ENCODE results near the gene PSMB8.
A peak's percentile ranks its signal among the peaks of the same experiment; 100 is the strongest.

PSMB8 gene

GRCh38 chr6:32853541-32854375, 9.9 kb upstream of the PSMB8 start, which contains the start of the genes PSMB9 and TAP1 (continued):
- peak; percentile 45; the same call in 1 of the 2 replicates for TF ChIP-seq ZBTB48 (tag by site-specific recombination; IDR thresholded peaks at IDR 0.05)
- 0 out of 2 replicates have a peak, but pooled peaks have one; percentile 69 for TF ChIP-seq ZFP37 (tag by site-specific recombination; IDR thresholded peaks at IDR 0.05)
- TF ChIP-seq ZNF354C (tag by site-specific recombination; IDR thresholded peaks at IDR 0.05; ENCODE audit: borderline replicate concordance, low read depth) = no peak
- TF ChIP-seq ZNF391 (tag by site-specific recombination; IDR thresholded peaks at IDR 0.05; ENCODE audit: borderline replicate concordance, low read depth) = no peak
- TF ChIP-seq REST (tag by site-specific recombination; IDR thresholded peaks at IDR 0.05) = peak; percentile 97
- no peak for TF ChIP-seq ZNF558 (tag by site-specific recombination; IDR thresholded peaks at IDR 0.05)
- no peak for TF ChIP-seq PRDM6 (tag by site-specific recombination; IDR thresholded peaks at IDR 0.05)

- Histone ChIP-seq H3K27ac (ENCODE audit: extremely low read depth, low read depth, low read length) (peak overlapping the region; percentile 71), H3K36me3 (ENCODE audit: control insufficient read depth in 2 of 2, insufficient read depth in 1 of 2, low read length in 2 of 2) (peaks cover 0 to 31% of the 10 kb centered on the region in 2 experiments; a peak in 1 of 3 replicates), H3K4me3 (ENCODE audit: low read depth, low read length) (peak overlapping the region; percentile 85), H3K9me3 (ENCODE audit: control insufficient read depth, insufficient read depth, low read depth, low read length) (no peaks in the 10 kb centered on the region), H3K4me1 (ENCODE audit: control insufficient read depth, insufficient read depth, low read length) (no peaks in the 10 kb centered on the region; the same call in 1 of the 2 replicates)
- ChIA-PET POLR2A (interaction anchor here (0.8 to 1.8 kb wide), 9 partner anchors 8 to 347 kb away, joined by 3 to 30 read pairs (median 5); partner anchors contain the start of genes HLA-DMB, PSMB8 and TAP2), CTCF (interaction anchor here (0.6 to 9.5 kb wide), 13 partner anchors 8 to 150 kb away, joined by 3 to 153 read pairs (median 6); partner anchors contain the start of genes PSMB8 and TAP2)
- TF ChIP-seq ZNF302 (tag by site-specific recombination; IDR thresholded peaks at IDR 0.05; ENCODE audit: low read depth) = no peak
- no peak for TF ChIP-seq ZNF560 (tag by site-specific recombination; IDR thresholded peaks at IDR 0.05; ENCODE audit: borderline replicate concordance)
- TF ChIP-seq ZNF202 (tag by site-specific recombination; IDR thresholded peaks at IDR 0.05; ENCODE audit: borderline replicate concordance) = no peak
- peak; percentile 77 for TF ChIP-seq ZIC2 (tag by site-specific recombination; IDR thresholded peaks at IDR 0.05)
- TF ChIP-seq BCL11A (tag by site-specific recombination; IDR thresholded peaks at IDR 0.05; ENCODE audit: low read depth) = no peak
- 0 out of 2 replicates have a peak, but pooled peaks have one; percentile 28 for TF ChIP-seq ZNF449 (tag by site-specific recombination; IDR thresholded peaks at IDR 0.05)
- TF ChIP-seq ZNF776 (tag by site-specific recombination; IDR thresholded peaks at IDR 0.05; ENCODE audit: borderline replicate concordance) = no peak
- no peak for TF ChIP-seq ZNF362 (tag by site-specific recombination; IDR thresholded peaks at IDR 0.05)
- no peak for TF ChIP-seq ZNF248 (tag by site-specific recombination; IDR thresholded peaks at IDR 0.05)
- TF ChIP-seq ZNF239 (tag by site-specific recombination; IDR thresholded peaks at IDR 0.05) = no peak
- no peak for TF ChIP-seq ZNF785 (tag by site-specific recombination; IDR thresholded peaks at IDR 0.05)
- no peak for TF ChIP-seq ZNF433 (tag by site-specific recombination; IDR thresholded peaks at IDR 0.05; ENCODE audit: low read depth)
- no peak for TF ChIP-seq ZNF610 (tag by site-specific recombination; IDR thresholded peaks at IDR 0.05; ENCODE audit: borderline replicate concordance)
- no peak; the same call in 1 of the 2 replicates for TF ChIP-seq PBX3 (CRISPR knock-in tag; IDR thresholded peaks at IDR 0.05)
- TF ChIP-seq HOXC10 (CRISPR knock-in tag; IDR thresholded peaks at IDR 0.05) = no peak
- no peak for TF ChIP-seq ZNF473 (tag by site-specific recombination; IDR thresholded peaks at IDR 0.05)
- TF ChIP-seq ZNF548 (tag by site-specific recombination; IDR thresholded peaks at IDR 0.05) = no peak
- TF ChIP-seq ZSCAN16 (tag by site-specific recombination; IDR thresholded peaks at IDR 0.05) = no peak
Observed at GRCh38 chr6:32852844-32853540, 9.1 kb upstream of the PSMB8 start.
